HepG2 (cell line): ENCODE measurements around the gene MACROD2.

Source experiments
- ARHGAP35 ChIP-seq: sonication (generic); formaldehyde crosslinking; IDR thresholded peaks from 2 replicates; pipeline ENCODE4 v1.9.0; 2022; ENCODE audit warnings: mild to moderate bottlenecking, inconsistent platforms, moderate library complexity, missing genetic modification reagents, borderline replicate concordance
- EP300 ChIP-seq, 3 experiments: sonication (generic) in 1 of 3; formaldehyde crosslinking in 1 of 3; IDR thresholded peaks; 2 replicates each; pipeline versions ENCODE4 v1.5.1 to v1.6.1; 2011 to 2020; ENCODE audit warnings: low read depth in 2 of 3, low read length in 2 of 3, borderline replicate concordance in 1 of 3, improper control_type of control experiment in 1 of 3, mild to moderate bottlenecking in 1 of 3, missing genetic modification reagents in 1 of 3, moderate library complexity in 1 of 3
- HNF4A ChIP-seq: sonication (generic); formaldehyde crosslinking; IDR thresholded peaks from 2 replicates; pipeline ENCODE4 v1.4.0; 2020; ENCODE audit warnings: missing genetic modification reagents
- KDM2A ChIP-seq: sonication (generic); formaldehyde crosslinking; IDR thresholded peaks from 2 replicates; pipeline ENCODE4 v1.4.0; 2020; ENCODE audit warnings: low read depth, missing genetic modification reagents, borderline replicate concordance
- SUZ12 ChIP-seq: fragments of 150-350 bp; IDR thresholded peaks from 2 replicates; pipeline ENCODE4 v1.6.1; 2014; ENCODE audit warnings: low read depth, low read length
- TCF7 ChIP-seq: sonication (generic); IDR thresholded peaks from 2 replicates; pipeline ENCODE4 v1.6.1; 2016; ENCODE audit warnings: antibody characterized with exemption, low read depth
- ZMYM2 ChIP-seq: sonication (generic); formaldehyde crosslinking; IDR thresholded peaks from 2 replicates; pipeline ENCODE4 v1.8.0; 2022; ENCODE audit warnings: mild to moderate bottlenecking, missing genetic modification reagents
- ZNF652 ChIP-seq: IDR thresholded peaks from 2 replicates; pipeline ENCODE4 v1.6.1; 2016; ENCODE audit warnings: low read depth, borderline replicate concordance
- TF ChIP-seq, protein P1 (sequence below): sonication (generic); formaldehyde crosslinking; IDR thresholded peaks from 2 replicates; pipeline ENCODE4 v1.4.0; 2020; ENCODE audit warnings: missing genetic modification reagents
- TF ChIP-seq, protein P2 (sequence below): sonication (generic); formaldehyde crosslinking; IDR thresholded peaks from 2 replicates; pipeline ENCODE4 v1.5.0; 2020; ENCODE audit warnings: mild to moderate bottlenecking, missing genetic modification reagents, moderate library complexity

DNA sequence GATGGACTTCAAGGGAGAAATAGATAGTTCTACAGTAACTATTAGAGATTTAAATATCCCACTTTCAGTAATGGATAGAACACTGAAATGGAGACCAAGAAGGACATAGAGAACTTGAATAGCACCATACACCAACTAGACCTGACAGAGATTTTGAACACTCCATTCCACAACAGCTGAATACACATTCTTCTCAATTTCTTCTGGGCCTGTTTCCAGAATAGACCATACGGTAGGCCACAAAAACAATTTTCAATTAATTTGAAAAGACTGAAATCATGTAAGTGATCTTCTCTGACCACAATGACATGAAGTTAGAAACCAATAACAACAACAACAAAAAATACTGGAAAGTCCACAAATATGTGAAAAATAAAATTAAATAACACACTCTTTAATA is 1321.2 kb downstream of the MACROD2 start:
- TF ChIP-seq HNF4A (CRISPR knock-in tag) (no peak), ZMYM2 (CRISPR knock-in tag) (no peak), KDM2A (no peak), TCF7 (no peak), EP300 (IDR thresholded peaks at IDR 0.05; ENCODE audit: low read depth in 2 of 2, low read length in 2 of 2) (no peak), EP300 (CRISPR knock-in tag; IDR thresholded peaks at IDR 0.05; ENCODE audit: borderline replicate concordance) (no peak), ARHGAP35 (CRISPR knock-in tag) (no peak), SUZ12 (no peak), ZNF652 (no peak)
- TF ChIP-seq, protein P1, sequence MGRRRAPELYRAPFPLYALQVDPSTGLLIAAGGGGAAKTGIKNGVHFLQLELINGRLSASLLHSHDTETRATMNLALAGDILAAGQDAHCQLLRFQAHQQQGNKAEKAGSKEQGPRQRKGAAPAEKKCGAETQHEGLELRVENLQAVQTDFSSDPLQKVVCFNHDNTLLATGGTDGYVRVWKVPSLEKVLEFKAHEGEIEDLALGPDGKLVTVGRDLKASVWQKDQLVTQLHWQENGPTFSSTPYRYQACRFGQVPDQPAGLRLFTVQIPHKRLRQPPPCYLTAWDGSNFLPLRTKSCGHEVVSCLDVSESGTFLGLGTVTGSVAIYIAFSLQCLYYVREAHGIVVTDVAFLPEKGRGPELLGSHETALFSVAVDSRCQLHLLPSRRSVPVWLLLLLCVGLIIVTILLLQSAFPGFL = no peak
- TF ChIP-seq, protein P2, sequence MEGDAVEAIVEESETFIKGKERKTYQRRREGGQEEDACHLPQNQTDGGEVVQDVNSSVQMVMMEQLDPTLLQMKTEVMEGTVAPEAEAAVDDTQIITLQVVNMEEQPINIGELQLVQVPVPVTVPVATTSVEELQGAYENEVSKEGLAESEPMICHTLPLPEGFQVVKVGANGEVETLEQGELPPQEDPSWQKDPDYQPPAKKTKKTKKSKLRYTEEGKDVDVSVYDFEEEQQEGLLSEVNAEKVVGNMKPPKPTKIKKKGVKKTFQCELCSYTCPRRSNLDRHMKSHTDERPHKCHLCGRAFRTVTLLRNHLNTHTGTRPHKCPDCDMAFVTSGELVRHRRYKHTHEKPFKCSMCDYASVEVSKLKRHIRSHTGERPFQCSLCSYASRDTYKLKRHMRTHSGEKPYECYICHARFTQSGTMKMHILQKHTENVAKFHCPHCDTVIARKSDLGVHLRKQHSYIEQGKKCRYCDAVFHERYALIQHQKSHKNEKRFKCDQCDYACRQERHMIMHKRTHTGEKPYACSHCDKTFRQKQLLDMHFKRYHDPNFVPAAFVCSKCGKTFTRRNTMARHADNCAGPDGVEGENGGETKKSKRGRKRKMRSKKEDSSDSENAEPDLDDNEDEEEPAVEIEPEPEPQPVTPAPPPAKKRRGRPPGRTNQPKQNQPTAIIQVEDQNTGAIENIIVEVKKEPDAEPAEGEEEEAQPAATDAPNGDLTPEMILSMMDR = no peak
